ENCODE measurements around the gene NEMP1.
"Not testable (repeated sequence)": the region's sequence is repeated elsewhere in the genome, so short reads cannot be mapped to it uniquely, and the experiment has no call there.

NEMP1 gene

DNA sequence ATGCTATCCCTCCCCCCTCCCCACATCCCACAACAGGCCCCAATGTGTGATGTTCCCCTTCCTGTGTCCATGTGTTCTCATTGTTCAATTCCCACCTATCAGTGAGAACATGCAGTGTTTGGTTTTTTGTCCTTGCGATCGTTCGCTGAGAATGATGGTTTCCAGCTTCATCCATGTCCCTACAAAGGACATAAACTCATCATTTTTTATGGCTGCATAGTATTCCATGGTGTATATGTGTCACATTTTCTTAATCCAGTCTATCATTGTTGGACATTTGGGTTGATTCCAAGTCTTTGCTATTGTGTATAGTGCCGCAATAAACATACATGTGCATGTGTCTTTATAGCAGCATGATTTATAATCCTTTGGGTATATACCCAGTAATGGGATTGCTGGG, 25.4 kb downstream of the NEMP1 start:
- not testable (repeated sequence) for DNase-seq

DNA sequence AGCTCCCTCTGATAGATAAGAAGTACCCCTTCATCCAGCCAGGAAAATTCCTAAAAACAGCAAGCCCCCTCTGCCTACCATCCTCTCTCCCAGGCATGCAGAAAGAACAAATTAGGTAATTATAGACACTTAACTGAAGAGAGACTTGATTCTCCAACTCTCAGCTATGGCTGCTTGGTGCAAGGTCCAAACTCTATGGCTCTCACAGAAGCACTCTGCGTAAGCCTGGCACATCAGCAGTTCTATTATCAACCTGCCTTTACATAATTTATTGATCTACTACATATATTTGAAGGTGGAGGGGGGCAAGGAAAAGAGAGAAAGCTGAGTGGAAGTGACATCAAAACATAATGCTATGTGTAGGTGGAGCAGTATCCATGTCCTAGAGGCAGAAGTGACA, 27.6 kb downstream of the NEMP1 start:
- DNase-seq = no peak

DNA sequence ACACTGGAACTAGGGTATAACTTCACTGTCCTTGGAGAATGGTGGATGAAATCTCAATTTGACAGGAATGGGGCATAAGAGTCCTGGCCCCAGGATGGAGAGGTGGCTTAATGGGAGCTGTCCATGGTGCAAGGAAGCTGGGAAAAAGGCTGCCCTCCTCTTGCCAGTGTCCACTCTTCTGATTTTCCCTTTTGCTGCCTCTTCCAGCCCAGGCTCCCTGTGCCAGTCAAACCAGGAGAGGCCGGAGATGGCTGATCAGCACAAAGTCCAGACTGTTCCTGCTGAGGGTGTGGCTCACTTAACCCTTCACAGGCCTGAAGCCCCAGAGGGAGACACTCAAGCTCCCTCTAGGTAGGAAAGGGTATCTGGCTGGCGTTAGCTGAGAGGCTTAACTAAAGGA, 28.7 kb downstream of the NEMP1 start, which contains the start of gene MYO1A:
TSS of gene MYO1A (minus strand) at position 240 of the 400 bp plus-strand sequence. CDS start 1,806 bp downstream, outside the sequence.
- no peak for DNase-seq

DNA sequence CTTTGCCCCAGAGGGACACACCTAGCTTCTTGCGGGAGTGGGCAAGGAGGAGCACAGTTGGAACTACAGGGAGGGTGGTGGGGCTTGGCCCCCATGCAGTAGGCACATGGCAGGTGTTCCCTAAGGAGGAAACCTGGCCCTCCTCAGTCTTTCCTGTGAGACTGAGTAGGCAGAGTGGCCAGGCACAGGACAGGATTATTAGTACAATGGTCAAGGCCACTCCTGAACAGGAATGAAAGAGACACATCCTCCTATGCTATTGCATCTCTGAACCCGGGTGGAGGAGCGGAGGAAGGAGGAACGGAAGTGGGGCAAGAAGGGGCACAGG, 29.5 kb downstream of the NEMP1 start:
- DNase-seq = no peak

DNA sequence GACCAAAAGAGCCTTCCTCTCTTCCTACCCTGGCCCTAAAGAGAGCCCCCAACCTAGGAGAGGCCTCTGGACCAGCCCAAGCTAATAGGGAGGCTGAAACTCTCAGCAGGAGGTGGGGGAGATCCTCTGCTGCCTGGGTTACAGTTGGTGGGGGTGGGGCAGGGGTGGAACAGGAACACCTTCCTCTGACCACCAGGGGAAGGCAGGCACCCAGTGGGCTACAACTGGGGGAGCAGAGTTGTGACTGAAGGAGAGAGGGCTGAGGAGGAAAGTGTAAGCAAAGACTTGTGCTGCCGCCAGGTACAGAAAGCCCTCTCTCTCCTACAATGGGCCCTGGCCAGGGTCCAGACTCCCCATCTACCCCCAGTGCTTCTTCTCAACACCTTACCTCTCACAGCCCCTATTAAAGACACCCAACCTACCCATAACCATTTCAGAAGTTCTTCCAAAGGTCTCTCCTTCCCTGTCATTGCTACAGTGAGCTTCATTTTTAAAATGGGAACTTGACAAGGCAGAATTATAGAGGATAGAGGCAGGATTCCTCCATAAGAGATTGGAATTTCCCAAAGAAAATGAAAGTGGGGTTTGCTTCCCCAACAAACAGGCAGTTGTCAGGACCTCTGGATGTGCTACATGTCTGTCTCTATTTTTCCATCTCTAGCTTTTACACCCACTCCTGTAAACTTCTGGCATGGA, 30.0 kb downstream of the NEMP1 start:
- DNase-seq = no peak

DNA sequence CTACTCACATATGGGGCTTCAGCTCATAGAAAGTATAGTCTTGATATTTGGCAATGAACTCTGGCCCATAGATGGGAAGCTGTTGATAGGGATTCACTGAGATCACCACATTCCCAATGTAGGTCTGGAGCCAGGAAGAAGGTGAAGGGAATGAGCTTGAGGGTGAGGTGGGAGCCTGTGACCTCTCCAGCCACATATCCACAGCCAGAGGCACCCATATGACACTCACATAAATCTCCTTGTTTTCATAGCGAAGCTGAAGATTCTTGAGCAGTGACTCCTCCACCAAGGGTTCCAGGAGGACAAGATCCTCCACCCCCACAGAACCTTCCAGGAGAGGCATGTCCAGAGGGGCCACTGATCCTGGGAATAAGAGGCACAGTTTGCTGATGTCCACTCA, 30.6 kb downstream of the NEMP1 start:
- DNase-seq = no peak

DNA sequence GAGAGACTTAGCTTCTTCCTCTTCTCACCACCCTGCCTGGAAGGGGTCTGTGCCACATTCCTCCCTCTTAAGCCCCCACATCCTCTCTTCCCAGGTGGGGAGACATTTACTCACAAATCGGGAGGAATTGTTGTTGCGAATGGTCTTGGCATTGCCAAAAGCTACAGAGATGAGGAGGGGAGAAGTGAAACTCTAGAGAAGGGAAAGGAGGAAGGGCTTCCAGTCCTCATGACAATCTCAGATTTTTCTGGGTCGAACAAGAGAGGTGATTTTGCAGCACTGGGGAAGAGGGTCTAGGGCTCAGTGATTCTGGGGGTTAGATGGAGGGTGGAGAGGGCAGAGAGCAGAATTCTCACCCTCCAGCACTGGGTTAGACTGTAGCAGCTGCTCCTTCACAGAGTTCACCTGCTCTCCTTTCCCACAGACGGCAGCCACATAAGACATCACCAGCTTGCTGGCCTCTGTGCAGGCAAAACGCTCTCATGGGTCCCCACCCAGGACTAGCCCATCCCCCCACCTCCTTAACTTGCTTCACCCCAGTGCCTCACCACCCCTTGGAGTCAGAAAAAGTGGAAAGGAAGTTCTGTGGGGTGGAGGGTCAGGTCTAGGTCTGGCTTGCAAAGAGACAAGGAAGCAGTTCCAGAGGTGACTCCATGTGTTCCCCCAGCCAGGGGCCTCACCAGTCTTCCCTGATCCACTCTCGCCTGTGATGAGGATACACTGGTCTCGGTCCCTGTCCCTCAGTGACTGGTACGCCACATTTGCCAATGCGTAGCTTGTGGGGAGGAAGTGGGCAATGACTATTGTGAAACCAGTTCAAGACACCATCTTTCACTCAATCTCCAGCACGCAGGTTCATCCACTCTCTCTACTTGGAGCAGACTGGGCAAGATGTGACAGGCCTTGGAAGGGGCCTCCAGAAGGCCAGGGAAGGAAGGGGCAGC, 31.4 kb downstream of the NEMP1 start:
- no peak for DNase-seq

DNA sequence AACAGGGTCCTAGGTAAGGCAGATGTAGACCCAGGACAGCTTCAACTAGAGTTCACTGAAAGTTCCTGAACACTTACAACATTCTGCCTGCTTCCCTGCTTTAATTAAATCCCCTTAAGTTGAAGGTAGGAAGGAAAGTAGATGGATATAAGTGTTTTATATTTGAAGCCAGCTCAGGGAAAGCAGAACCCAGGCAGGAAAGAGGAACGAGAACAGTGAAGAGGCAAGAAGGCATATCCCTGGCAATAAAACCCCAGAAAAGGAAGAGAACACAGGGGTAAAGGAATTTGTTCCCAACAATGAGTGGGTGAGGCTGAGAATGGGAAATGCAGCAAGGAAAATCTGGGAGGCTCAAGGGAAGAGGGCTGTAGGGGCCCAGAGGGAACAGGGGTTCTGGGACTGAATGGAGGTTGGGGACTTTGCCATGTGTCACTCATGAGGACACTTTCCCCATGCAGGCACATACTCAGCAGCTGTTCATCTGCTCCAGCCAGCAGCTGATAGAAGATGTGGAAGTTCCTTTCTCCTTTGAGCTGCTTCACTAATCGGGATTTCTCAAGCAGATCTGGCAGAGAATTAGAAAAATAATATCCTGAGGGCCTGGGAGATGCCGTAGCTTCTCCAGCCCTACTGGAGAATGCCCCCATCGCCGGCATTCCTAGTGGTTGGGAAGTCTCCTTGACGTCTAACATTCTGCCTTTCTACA, 32.4 kb downstream of the NEMP1 start:
- no peak for DNase-seq

DNA sequence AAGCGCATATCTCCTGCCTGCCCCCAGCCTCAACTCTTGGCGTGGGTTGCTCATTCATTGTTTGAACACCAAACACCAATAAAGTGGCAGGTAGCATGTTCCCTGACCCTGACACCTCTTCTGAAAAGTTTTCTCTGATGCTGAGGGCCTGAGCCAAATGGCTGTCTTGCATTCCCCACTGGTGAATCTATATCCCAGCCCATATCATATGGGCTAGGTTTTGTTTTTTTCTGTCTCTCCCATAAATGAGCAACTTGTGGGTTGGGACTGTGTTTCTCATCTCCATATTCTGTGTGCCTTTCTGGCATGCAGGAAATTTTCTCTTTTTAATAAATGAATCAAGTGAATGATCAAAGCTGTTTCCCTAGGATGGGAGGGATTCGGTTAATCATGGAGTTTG, 33.7 kb downstream of the NEMP1 start:
- DNase-seq = no peak

DNA sequence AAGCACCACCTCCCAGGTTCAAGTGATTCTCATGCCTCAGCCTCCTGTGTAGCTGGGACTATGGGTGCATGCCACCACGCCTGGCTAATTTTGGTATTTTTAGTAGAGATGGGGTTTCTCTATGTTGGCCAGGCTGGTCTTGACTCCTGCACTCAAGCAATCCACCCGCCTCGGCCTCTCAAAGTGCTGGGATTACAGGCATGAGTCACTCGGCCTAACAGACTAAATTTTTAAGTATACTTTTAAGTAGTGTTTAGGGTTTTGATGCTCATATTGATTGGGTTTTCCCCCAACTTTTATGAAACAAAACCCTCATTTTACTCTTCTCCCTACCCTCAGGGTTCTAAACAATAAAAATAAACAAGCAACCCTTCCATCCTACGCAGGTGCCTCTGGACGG, 34.1 kb downstream of the NEMP1 start:
- DNase-seq = no peak

DNA sequence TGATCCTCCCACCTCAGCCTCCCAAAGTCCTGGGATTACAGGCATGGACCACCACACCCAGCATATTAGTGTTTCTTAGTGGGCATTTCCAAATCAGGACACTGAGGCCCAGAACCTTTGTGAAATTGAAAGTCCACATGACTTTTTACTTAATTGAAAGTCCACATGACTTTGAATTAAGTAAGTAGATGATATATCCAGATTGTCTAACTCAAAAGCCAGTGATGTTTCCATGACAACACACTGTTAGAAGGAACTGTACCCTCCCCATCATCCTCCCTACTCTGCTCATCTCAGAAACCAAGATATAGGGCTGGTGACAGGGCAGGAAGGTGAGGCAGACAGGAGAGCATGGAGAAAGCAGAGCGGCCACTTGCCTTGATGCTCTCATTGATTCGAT, 35.9 kb downstream of the NEMP1 start:
- DNase-seq = no peak

DNA sequence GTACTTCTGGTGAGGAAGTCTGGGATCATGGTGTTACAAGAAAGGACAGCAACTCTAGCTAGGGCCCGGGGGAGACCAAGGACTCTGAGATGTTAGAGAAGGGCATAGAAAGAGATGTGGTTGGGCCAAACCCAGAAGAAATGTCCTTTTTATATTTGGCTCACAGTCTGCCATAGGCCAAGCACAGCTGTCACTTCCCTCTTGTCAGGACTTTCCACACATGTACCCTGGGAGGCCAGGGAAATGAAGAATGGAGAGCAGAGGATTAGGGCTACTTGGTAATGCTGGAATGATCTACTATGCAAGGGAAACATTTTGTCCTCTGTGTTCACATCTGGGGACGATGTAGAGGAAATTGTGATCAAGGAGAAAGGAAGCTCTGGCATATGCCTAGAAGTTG, 37.8 kb downstream of the NEMP1 start:
- DNase-seq = no peak

DNA sequence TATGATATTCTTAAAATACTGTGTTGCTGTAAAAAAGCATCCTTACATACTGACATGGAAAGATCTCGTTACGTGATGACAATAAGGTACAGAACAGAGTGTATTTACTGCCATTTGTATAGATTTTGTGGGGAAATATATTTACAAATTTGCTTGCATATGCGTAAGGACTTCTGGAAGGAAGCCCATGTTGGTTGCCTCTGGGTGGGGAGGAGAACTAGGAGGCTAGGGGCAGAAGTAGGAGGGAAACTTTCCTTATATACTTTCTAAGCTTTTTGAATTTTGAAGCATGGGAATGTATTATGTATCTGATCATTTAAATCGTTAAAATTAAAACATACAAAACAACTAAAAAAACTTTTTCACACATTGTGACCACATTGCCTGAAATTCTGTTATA, 38.4 kb downstream of the NEMP1 start:
- no peak for DNase-seq

DNA sequence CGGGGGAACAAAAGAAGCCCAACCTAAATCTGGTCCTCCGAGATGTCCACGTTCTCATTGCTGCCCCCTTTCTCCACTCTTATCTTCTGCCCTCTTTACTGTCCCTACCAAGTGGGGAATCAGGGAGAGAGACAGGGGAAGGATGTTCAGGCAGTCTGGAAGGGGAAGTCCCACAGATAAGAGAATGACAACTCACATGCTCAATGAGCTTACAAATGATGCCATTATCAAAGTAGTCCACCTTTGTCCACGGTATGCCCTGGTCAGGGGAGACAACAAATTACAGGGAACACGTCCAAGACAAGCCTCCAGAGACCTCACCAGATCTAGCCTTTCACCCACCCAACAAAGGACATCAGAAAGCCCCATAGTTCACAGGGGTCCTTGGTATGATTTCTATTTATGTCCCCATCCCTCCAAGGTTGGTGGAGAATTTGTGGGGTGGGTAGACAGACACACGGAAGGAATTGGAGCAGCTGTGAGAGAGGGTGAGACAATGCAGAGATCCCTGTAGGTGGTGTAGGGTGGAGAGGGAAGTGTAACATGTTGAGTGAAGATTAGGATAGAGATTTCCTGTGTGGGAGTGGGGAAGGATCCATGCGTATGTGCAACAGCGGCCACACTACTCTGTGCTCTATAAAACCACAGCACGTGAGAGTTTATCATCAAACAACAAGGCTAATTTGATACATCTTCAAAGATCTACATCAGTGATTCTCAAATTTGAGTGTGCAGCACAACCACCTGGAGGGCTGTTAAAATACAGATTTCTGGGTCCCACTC, 39.4 kb downstream of the NEMP1 start:
- DNase-seq = no peak

DNA sequence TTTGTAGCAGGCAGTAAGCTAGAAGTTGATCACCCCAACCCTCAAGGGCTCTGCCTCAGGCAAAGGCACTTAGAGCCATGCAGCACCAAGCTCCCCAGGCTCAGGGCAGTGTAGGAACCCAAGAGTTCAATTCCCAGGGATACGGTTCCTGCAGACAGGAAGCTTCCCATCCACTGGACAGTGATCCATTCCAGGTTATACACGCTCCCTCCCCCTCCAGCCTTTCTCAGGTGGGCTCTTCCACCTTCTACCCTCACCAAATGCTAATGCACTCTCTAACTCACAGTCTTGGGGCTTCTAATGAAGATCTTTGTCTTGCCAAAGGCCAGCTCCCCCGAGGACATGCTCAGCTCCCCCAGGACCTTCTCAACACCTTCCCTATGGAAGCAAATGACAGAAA, 41.3 kb downstream of the NEMP1 start:
- no peak for DNase-seq

DNA sequence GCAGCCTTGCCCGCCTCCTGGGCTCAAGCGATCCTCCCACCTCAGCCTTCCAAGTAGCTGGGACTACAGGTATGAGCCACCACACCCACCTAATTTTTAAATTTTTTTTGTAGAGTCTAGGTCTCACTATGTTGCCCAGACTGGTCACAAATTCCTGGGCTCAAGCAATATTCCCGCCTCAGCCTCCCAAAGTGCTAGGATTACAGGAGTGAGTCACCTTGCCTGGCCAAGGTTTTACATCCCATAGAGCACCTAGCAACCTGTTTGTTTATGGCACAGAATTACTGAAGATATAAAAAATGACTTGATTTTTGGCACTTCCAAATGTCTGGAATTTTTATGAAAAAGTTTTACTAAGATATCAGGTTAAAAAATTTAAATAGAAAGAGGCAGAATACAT, 45.2 kb downstream of the NEMP1 start:
- DNase-seq = no peak

DNA sequence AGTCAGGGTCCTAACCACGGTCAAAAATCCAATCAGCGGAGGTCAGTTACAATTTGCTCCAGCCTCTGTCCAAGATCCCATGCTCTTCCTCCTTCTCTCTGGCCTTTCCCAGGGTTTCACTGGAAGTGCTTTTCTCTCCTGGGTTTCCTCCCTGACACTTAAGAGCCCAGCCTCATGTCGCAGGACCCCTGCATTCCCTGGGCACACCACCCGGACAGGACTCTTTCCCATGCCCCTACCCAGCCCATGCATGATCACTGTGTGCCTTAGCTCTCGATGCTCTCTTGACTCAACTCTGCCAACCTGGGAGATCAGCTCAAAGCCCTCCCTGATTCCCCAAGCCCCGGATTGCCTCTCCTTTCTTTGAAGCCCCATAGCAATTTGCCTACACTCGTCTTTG, 46.8 kb downstream of the NEMP1 start:
- no peak for DNase-seq

DNA sequence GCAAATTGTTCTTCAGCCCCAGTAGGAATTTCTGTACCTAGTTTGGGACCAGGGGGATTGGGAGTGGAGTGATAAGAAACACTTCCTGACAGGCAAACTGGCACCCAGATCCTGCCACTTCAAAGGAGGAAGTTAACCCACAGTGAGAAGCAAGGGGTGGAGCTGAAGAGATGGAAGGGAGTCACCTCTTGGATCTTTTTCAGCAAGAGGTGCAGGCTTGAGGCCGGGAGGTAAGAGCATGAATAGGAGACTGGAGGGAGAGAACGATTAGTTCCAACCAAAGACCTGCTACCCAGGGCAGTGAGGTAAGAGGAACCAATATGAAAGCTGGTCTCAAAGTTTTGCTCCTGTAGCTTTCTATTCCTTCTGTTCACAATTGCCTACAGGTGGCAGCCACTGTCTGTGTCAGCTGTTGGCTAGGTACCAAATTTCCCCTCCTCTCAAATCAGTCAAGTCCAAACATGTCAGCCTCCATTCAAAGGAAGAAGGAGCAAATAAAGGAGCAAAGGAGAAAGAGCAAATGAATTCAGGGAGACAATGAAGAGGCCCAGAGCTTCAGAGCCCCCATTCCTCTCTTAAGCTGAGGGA, 47.4 kb downstream of the NEMP1 start:
- peak; percentile 41 for DNase-seq

DNA sequence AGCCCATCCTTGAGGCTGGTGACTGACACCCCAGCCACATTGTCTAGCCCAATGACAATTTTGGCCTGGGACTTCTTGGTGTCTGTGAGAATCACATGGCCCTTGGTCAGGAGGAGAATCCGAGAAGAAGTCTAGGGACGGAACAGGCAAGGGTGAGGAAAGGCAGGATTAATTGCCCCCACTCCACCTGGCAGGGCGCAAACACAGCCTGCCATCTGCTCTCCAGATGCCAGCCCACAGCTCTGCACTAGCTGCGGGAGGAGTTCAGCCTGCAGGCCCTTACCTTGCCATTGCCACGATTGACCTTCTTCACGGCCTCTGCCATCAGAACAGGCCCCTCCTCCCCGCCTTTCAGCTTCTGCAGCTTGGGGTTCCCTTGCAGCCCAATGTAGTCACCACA, 49.1 kb downstream of the NEMP1 start:
- DNase-seq = no peak

DNA sequence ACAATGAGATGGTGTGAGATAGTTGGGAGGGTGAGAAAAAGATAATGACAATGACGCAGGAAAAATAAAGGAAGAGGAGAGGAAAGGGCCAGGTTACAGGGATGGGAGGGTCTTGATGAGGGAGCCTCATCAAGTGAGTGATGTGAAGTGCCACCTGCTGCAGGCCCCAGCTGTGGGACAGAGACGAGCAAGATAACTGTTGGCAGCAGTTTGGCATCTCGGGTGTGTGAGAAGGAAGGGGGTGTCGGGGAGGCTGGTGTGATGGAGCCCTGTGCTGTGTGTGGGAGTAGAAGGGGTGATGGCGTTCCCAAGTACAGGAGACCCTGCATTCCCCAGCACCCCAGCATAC, 50.8 kb downstream of the NEMP1 start:
- no peak for DNase-seq

DNA sequence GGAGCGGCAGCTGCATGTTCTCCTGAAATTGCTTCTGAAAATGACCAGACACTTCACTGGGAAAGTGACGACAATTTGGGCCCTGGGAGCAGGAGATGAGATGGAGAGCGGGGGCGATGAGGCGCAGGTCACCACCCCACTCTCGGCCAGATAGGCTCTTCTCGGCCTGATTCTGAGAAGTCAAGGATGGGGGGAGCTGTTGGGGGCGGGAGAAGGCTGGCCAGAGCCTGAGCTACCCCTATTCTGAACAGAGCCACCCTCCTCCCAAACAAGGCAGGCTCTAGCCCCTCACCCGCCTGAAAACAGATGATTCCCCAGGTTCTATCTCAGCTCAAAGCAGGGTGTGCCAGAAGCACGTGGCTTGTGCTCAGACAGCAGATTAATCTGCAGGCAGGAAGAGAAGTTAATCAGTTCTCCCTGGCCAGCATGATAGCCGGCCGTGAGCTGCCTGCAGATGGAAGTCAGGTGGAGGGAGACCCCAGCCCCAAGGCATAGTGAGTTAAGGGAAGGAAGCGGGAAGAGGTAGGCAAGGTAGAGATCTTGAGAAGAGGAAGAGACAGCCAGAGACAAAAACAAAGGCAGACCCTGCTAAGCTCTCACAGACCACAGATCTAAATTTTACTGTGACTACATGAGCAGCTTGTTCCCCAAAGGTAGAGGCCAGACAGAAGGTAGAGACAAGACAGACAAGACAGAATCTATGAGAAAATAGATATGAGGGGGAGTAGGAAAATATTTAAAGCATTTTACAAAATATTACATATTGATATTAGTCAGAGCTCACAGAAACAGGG, 51.4 kb downstream of the NEMP1 start:
- no peak for DNase-seq

DNA sequence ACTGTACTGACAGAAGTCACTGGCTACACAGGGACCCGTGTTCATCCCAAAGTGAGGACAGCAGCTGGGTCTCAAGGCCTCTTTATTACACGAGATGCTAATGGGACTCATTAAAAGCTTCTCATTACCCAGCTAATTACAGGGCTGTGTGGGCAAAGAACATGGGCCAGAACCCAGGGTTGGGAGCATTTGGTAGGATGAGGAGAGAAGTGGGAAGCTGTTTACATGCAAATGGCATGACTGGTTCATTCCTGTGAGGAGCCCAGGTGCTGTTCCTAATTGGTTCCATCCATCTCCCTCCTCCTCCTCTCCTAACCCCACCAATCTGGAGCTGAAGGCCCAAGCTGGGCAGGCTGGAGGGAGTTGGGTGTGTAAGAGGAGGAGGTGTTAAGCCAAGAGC, 53.4 kb downstream of the NEMP1 start:
- DNase-seq = no peak
